ENCODE data around the gene IL22RA1.

IL22RA1 gene

GRCh38 chr1:24149866-24150233 is 6.9 kb upstream of the IL22RA1 start:
- no peak overlapping the region for H3K4me3 ChIP-seq (ENCODE audit: low read depth, low read length)
- TF ChIP-seq CTCF (IDR thresholded peaks at IDR 0.05; ENCODE audit: control insufficient read depth, extremely low read depth, insufficient read depth) = no peak
- DNase-seq (ENCODE audit: low read depth) = no peak

GRCh38 chr1:24147816-24148215 is 4.9 kb upstream of the IL22RA1 start:
- no peak overlapping the region for H3K4me3 ChIP-seq (ENCODE audit: low read depth, low read length)
- no peak for DNase-seq (ENCODE audit: low read depth)
- no peak for TF ChIP-seq CTCF (IDR thresholded peaks at IDR 0.05; ENCODE audit: control insufficient read depth, extremely low read depth, insufficient read depth)

- no peak for DNase-seq (ENCODE audit: low read depth)
- TF ChIP-seq CTCF (IDR thresholded peaks at IDR 0.05; ENCODE audit: control insufficient read depth, extremely low read depth, insufficient read depth) = no peak
- H3K4me3 ChIP-seq (ENCODE audit: low read depth, low read length) = no peak overlapping the region
These were observed 4.3 kb upstream of the IL22RA1 start for GRCh38 chr1:24147194-24147593.

GRCh38 chr1:24141311-24141997 is 1.5 kb downstream of the IL22RA1 start:
- H3K4me3 ChIP-seq (ENCODE audit: low read depth, low read length) = no peak overlapping the region
- no peak for DNase-seq (ENCODE audit: low read depth)
- no peak for TF ChIP-seq CTCF (IDR thresholded peaks at IDR 0.05; ENCODE audit: control insufficient read depth, extremely low read depth, insufficient read depth)

DNA sequence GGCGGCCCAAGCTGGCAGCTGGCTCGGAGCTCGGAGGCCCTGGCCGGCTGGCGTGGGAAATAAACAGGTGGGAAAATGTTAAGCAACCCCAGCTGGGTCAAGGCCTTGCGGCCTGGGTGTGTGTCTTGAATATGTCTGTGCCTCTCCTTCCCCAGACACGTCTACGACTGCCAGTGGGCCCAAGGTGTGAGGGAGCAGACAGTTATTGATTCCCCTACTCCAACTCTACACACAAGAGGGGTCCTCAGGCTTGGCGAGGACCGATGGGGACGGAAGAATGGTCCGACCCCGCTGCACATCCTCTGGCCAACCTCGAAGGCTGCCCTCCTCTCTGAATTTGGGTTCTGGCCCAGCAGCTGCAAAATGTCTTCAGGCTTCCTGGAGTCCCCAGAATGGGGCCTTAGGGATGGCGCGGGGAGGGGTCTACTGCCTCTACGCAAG is 2.2 kb downstream of the IL22RA1 start:
- no peak for TF ChIP-seq CTCF (IDR thresholded peaks at IDR 0.05; ENCODE audit: control insufficient read depth, extremely low read depth, insufficient read depth)
- H3K4me3 ChIP-seq (ENCODE audit: low read depth, low read length) = no peak overlapping the region
- DNase-seq (ENCODE audit: low read depth) = no peak

DNA sequence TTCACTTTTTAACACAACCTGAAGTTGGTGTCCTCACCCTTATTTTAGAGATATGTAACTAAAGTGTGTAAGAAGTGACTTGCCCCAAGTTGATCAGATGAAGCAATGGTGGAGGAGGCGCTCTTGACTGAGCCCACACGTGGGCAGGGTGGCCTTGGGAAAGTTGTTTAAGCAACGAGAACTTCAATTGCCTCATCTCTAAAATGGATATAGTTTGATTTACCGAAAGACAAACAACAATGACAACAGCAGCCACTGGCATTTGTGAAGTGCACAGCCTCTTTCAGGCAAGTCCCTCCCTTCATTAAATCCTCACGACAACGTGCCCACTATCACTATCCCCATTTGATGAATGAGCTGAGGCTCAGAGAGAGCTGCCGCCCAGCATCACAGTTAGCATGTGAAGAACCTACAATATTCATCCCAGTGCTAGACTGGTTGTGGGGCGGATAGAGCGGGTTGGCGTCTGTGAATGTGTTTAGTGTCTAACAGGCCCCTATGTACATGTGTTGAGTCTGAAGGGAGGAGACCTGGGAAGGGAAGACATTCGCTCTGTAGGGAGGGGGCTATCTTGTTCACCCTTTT is 3.0 kb downstream of the IL22RA1 start:
- no peak for DNase-seq (ENCODE audit: low read depth)
- TF ChIP-seq CTCF (IDR thresholded peaks at IDR 0.05; ENCODE audit: control insufficient read depth, extremely low read depth, insufficient read depth) = no peak

GRCh38 chr1:24139222-24139489 is 3.8 kb downstream of the IL22RA1 start:
- DNase-seq (ENCODE audit: low read depth) = no peak
- H3K4me3 ChIP-seq (ENCODE audit: low read depth, low read length) = no peak overlapping the region
- no peak for TF ChIP-seq CTCF (IDR thresholded peaks at IDR 0.05; ENCODE audit: control insufficient read depth, extremely low read depth, insufficient read depth)

More for the DNA sequence above, 3.0 kb downstream of the IL22RA1 start:
- no peak overlapping the region for H3K4me3 ChIP-seq (ENCODE audit: low read depth, low read length)

All from LNCaP clone FGC (cell line).